Glutamatergic neuron (in vitro differentiated cells): ENCODE measurements around the gene ENTPD2. TPM values are rescaled to one million over a fixed set of nuclear protein-coding genes. Genes with fewer than 3 reads are reported as not detected.

Experiments used
- DNase-seq: peaks from one replicate; pipeline ENCODE4 v3.0.0; 2022
- H3K27ac Mint-ChIP-seq: one replicate; pipeline ENCODE4 v1.8.0; 2020; ENCODE audit warnings: mild to moderate bottlenecking, mixed read lengths, inconsistent platforms; ENCODE audit not compliant: unreplicated experiment
- H3K27me3 Mint-ChIP-seq: one replicate; pipeline ENCODE4 v1.8.0; 2020; ENCODE audit warnings: mild to moderate bottlenecking, moderate library complexity, mixed read lengths, inconsistent platforms; ENCODE audit not compliant: unreplicated experiment
- H3K36me3 Mint-ChIP-seq: one replicate; pipeline ENCODE4 v1.8.0; 2020; ENCODE audit warnings: mild to moderate bottlenecking, mixed read lengths, inconsistent platforms; ENCODE audit not compliant: unreplicated experiment
- H3K4me1 Mint-ChIP-seq: one replicate; pipeline ENCODE4 v1.8.0; 2020; ENCODE audit warnings: mild to moderate bottlenecking, low read depth, mixed read lengths, inconsistent platforms; ENCODE audit not compliant: unreplicated experiment
- H3K4me3 Mint-ChIP-seq: one replicate; pipeline ENCODE4 v1.8.0; 2020; ENCODE audit warnings: mild to moderate bottlenecking, mixed read lengths, inconsistent platforms; ENCODE audit not compliant: unreplicated experiment
- H3K9me3 Mint-ChIP-seq: one replicate; pipeline ENCODE4 v1.8.0; 2020; ENCODE audit warnings: mild to moderate bottlenecking, moderate library complexity, mixed read lengths, inconsistent platforms; ENCODE audit not compliant: unreplicated experiment
- total RNA-seq: library from RNA; stranded (reverse); fragmentation: NEBNext Ultra II Directional; extraction: Animal tissue kit (Norgen Biotek cat#: 25700); gene quantifications from one replicate; pipeline ENCODE4 v1.2.1, GENCODE V29; 2021; ENCODE audit not compliant: unreplicated experiment
- TF ChIP-seq, protein P1 (sequence below): fragments of 200-600 bp; sonication (generic); IDR thresholded peaks from one replicate; pipeline ENCODE4 v1.5.0; 2021; ENCODE audit not compliant: partially characterized antibody, unreplicated experiment

ENTPD2 gene
- total RNA-seq, 1 donor from 2014 or later: 0.69 TPM

DNA sequence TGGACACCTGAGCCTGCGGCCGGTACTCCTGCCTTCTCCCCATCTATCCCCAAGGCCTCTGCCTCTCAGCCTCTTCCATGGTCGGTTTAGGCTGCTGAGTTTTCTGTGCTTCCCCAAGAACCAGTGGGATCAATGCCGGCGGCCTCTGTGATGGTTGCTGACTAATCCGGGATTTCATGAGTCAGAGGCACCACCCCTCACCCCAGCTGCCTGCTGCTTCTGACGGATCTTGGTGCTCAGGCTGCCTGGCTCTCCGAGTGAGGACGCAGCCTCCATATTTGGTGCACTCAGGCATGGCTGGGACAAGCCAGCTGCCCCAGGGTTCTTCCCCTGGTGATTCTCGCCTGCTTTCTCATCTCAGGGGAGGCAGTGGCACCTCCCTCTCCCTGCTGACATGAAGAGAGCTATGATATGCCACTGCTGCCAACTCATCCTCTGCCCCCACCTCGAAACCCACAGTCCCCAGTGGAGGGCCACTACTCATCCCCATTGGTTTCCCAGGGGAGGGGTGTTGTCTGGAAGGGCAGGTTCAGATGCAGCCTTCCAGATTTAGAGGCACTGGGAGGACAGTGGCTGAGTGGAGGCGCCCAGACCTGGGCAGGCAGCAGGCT, 29.6 kb upstream of the ENTPD2 start:
- H3K4me3 Mint-ChIP-seq: no peak overlapping the region
- TF ChIP-seq, protein P1, sequence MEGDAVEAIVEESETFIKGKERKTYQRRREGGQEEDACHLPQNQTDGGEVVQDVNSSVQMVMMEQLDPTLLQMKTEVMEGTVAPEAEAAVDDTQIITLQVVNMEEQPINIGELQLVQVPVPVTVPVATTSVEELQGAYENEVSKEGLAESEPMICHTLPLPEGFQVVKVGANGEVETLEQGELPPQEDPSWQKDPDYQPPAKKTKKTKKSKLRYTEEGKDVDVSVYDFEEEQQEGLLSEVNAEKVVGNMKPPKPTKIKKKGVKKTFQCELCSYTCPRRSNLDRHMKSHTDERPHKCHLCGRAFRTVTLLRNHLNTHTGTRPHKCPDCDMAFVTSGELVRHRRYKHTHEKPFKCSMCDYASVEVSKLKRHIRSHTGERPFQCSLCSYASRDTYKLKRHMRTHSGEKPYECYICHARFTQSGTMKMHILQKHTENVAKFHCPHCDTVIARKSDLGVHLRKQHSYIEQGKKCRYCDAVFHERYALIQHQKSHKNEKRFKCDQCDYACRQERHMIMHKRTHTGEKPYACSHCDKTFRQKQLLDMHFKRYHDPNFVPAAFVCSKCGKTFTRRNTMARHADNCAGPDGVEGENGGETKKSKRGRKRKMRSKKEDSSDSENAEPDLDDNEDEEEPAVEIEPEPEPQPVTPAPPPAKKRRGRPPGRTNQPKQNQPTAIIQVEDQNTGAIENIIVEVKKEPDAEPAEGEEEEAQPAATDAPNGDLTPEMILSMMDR: no peak
- peaks cover 14% of the 10 kb centered on the region for H3K9me3 Mint-ChIP-seq
- peaks cover 9% of the 10 kb centered on the region for H3K4me1 Mint-ChIP-seq
- H3K36me3 Mint-ChIP-seq: peaks cover 6% of the 10 kb centered on the region
- no peak for DNase-seq
- no peak overlapping the region for H3K27ac Mint-ChIP-seq
- H3K27me3 Mint-ChIP-seq: peaks cover 11% of the 10 kb centered on the region

DNA sequence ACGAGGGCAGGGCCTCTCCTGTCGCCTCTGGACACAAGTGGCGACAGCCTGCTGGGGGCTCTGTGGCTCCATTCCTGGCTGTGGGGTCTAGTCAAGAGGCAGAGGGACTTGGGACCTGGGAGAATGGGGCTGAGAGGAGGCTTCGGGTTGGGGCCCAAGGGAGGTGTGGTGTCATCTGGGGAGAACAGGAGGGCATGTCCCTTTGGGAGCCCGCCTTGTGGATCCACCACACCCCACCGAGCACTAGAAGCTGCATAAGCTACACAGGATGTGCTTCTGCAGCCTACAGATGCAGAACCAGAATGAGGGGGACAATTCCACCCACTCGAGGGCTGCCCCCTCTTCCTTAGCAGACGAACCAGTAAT, 29.0 kb upstream of the ENTPD2 start:
- H3K9me3 Mint-ChIP-seq: peaks cover 12% of the 10 kb centered on the region
- no peak for DNase-seq
- H3K4me3 Mint-ChIP-seq: no peak overlapping the region
- H3K4me1 Mint-ChIP-seq: peaks cover 7% of the 10 kb centered on the region
- no peak overlapping the region for H3K27ac Mint-ChIP-seq
- H3K36me3 Mint-ChIP-seq: peaks cover 4% of the 10 kb centered on the region
- peaks cover 11% of the 10 kb centered on the region for H3K27me3 Mint-ChIP-seq
- TF ChIP-seq, protein P1: no peak

DNA sequence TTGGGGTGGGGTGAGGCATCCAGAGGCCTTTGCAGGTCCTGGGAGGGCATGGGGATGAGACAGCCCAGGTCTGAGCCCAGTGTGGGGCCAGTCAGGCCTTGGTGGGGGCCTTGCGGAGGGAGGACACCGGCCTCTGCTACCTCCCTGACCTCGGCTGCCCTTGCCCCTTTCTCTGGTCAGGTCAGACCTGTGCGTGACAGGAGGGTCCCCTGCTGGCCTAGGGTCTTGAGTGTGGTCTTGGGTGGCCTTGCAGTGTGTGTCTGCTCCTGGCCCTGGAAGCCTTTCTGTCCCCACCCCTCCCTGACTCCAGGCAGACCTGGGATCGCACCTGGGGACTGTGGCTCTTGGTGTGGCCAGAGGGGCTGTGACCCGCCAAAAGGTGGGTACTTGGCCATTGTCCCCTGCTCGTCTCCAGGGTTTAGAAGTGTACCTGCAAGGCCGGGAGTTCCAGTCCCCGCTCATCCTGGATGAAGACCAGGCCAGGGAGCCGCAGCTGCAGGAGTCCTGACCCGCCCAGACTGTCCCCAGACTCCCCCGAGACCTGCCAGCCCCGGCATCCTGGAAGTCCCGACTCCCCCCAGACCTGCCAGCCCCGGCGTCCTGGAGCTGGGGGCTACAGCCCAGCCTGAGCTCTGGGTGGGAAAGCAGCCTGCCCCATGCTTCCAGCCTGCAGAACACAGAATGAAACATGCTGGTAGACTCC, 28.5 kb upstream of the ENTPD2 start:
- no peak for DNase-seq
- H3K36me3 Mint-ChIP-seq: no peaks in the 10 kb centered on the region
- TF ChIP-seq, protein P1: no peak
- H3K27ac Mint-ChIP-seq: no peak overlapping the region
- no peak overlapping the region for H3K4me3 Mint-ChIP-seq
- peaks cover 7% of the 10 kb centered on the region for H3K9me3 Mint-ChIP-seq
- peaks cover 9% of the 10 kb centered on the region for H3K27me3 Mint-ChIP-seq
- peaks cover 2% of the 10 kb centered on the region for H3K4me1 Mint-ChIP-seq

DNA sequence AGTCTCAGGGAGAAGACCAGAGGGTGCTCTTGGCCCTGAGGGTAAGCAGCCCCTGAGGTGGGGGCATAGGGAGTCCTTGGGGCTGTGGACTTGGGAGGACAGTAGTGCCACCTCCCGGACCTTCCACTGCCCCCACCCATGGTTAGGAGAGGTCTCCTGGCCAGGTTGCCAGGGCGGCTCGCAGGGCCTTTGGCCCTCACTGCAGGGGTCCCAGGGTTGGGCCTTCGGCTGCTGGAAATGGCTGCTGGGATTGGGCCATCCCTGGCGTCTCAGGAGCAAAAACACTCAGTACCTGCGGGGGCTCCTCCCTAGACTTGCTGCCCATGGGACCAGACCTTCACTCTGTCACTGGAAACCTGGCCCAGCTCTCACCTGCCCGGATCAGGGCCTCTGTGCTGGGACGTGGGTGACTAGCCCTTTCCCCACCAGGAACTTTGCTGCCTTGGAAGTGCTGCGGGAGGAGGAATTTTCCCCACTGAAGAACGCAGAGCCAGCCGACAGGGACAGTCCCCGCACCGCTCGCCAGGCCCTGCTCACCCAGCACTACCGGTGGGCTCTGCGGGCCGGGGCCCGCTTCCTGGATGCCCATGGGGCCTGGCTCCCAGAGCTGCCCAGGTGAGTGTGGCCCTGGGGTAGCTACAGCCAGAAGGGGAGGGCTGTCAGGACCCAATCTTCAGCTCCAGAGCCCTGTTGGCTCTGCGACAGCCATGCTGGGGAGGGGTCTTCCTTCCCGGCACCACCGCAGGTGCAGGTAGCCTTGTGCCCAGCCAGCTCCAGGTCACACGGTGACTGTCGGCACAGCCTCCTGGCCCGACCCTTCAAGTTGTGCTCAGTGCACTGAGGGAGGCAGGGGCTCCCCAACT, 26.6 kb upstream of the ENTPD2 start:
- DNase-seq: no peak
- H3K4me3 Mint-ChIP-seq: no peak overlapping the region
- H3K36me3 Mint-ChIP-seq: no peaks in the 10 kb centered on the region
- no peaks in the 10 kb centered on the region for H3K4me1 Mint-ChIP-seq
- no peak overlapping the region for H3K27ac Mint-ChIP-seq
- TF ChIP-seq, protein P1: no peak
- H3K9me3 Mint-ChIP-seq: peaks cover 3% of the 10 kb centered on the region
- peaks cover 9% of the 10 kb centered on the region for H3K27me3 Mint-ChIP-seq

DNA sequence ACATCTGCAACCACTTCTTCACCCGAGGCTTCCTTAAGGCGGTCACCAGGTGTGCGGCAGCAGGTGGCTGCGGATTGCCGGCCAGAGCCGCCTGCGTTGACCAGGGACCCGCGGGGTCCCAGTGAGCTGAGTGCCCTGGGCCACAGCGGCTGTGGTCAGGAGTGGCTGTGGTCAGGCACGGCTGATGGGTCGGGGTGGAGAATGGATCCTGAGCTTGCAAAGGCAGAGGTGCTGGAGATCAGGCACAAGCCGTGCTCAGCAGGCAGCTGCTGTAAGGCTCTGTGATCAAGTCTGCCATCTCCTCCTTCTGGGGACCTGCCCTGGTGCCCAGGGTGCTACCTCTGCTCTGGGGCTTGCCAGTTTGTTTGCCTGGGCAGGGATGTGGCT, 25.5 kb upstream of the ENTPD2 start:
- no peak for DNase-seq
- Mint-ChIP-seq H3K27ac (no peak overlapping the region), H3K9me3 (peaks cover 3% of the 10 kb centered on the region), H3K36me3 (no peaks in the 10 kb centered on the region), H3K4me1 (no peaks in the 10 kb centered on the region), H3K4me3 (no peak overlapping the region), H3K27me3 (peaks cover 11% of the 10 kb centered on the region)
- TF ChIP-seq, protein P1: no peak
